Panc1 (cell line): Measurements from ENCODE around the gene PLCB1. TPM values are rescaled to one million over a fixed set of nuclear protein-coding genes. Genes with fewer than 3 reads are reported as not detected.
"Not testable (repeated sequence)": the region's sequence is repeated elsewhere in the genome, so short reads cannot be mapped to it uniquely, and the experiment has no call there.

ENCODE experiments used
- ATAC-seq: fragments of 200-7000 bp; cut with Tn5 transposase; 2 replicates; pipeline ENCODE4 v1.9.1; 2020; ENCODE audit warnings: mild to moderate bottlenecking, moderate library complexity
- BruUV-seq: library from RNA; stranded (reverse); fragments of 400-500 nt; replicated peaks from 2 replicates; lab custom pipeline; 2021; lab: Mats Ljungman, UMichigan
- CTCF ChIA-PET: fragments of 300-600 bp; sonication (Branson Sonifier 250); formaldehyde crosslinking; loops from one replicate; lab custom pipeline; 2022; ENCODE audit warnings: antibody characterized with exemption; lab: Charles Lee
- POLR2A ChIA-PET: fragments of 300-600 bp; sonication (Branson Sonifier 250); formaldehyde crosslinking; loops from one replicate; lab custom pipeline; 2022; ENCODE audit warnings: antibody characterized with exemption; lab: Charles Lee
- DNase-seq: peaks from one replicate; pipeline ENCODE4 v3.0.0-alpha.2; 2010; ENCODE audit warnings: low read depth, low spot score
- H3K27ac ChIP-seq: 2 replicates; pipeline ENCODE4 v1.5.1; 2011; ENCODE audit warnings: mild to moderate bottlenecking, low read length, inconsistent platforms
- H3K27me3 ChIP-seq: fragments of 200-500 bp; sonication (Bioruptor generic); 2 replicates; pipeline ENCODE4 v1.6.0; 2014; ENCODE audit warnings: low read length, inconsistent platforms; ENCODE audit not compliant: control insufficient read depth, insufficient read depth
- H3K36me3 ChIP-seq: fragments of 200-500 bp; sonication (Bioruptor generic); 2 replicates; pipeline ENCODE4 v1.5.1; 2014; ENCODE audit warnings: inconsistent platforms, mild to moderate bottlenecking, low read length, moderate library complexity; ENCODE audit not compliant: control insufficient read depth, insufficient read depth
- H3K4me1 ChIP-seq: 2 replicates; pipeline ENCODE4 v1.5.1; 2011; ENCODE audit warnings: inconsistent platforms, mild to moderate bottlenecking, low read length, moderate library complexity; ENCODE audit not compliant: control insufficient read depth, insufficient read depth
- H3K4me3 ChIP-seq, 2 experiments: 2 replicates each; pipeline ENCODE4 v1.5.1; 2011 to 2012; ENCODE audit warnings: low read depth in 2 of 2, low read length in 2 of 2, mild to moderate bottlenecking in 2 of 2, inconsistent platforms in 1 of 2, moderate library complexity in 1 of 2
- H3K9me3 ChIP-seq: fragments of 200-500 bp; sonication (Bioruptor generic); 2 replicates; pipeline ENCODE4 v1.5.1; 2014; ENCODE audit warnings: low read depth, mild to moderate bottlenecking, inconsistent platforms, low read length, moderate library complexity; ENCODE audit not compliant: control insufficient read depth, insufficient read depth
- POLR2AphosphoS5 ChIP-seq: IDR thresholded peaks from 2 replicates; pipeline ENCODE4 v1.6.1; 2012; ENCODE audit warnings: mild to moderate bottlenecking, low read depth, low read length, moderate library complexity
- SIN3A ChIP-seq: IDR thresholded peaks from 2 replicates; pipeline ENCODE4 v1.6.1; 2012; ENCODE audit warnings: low read depth, mild to moderate bottlenecking, low read length, moderate library complexity, borderline replicate concordance; ENCODE audit not compliant: insufficient read depth
- TCF7L2 ChIP-seq: IDR thresholded peaks from 2 replicates; pipeline ENCODE4 v1.6.1; 2011; ENCODE audit warnings: mild to moderate bottlenecking, low read depth, low read length, inconsistent platforms
- in situ Hi-C: cut with HindIII; loops from 2 replicates; pipeline ENCODE4 v1.10.0; 2016; ENCODE audit warnings: low sequenced_read_pairs, low pct_unique_long_range_greater_than_20kb
- intact Hi-C: fragments of 100-400 bp; cut with micrococcal nuclease; formaldehyde crosslinking; loops from one replicate; pipeline ENCODE4 v1.10.0; 2022; ENCODE audit not compliant: unreplicated experiment
- total RNA-seq: library from RNA; stranded (reverse); gene quantifications from one replicate; pipeline ENCODE4 v1.2.1, GENCODE V29; 2021; ENCODE audit not compliant: unreplicated experiment
- TF ChIP-seq, protein P1 (sequence below), 2 experiments: IDR thresholded peaks; 2 replicates each; pipeline ENCODE4 v1.6.1; 2011 to 2012; ENCODE audit warnings: low read depth in 2 of 2, control low read depth in 1 of 2, low read length in 1 of 2, mild to moderate bottlenecking in 1 of 2, moderate library complexity in 1 of 2; ENCODE audit not compliant: insufficient read depth in 1 of 2
- TF ChIP-seq, protein P2 (sequence below): fragments of 450-650 bp; IDR thresholded peaks from 2 replicates; pipeline ENCODE4 v1.5.1; 2017; ENCODE audit warnings: mild to moderate bottlenecking

Gene PLCB1
- total RNA-seq, 1 experiment from 2014 or later, result 0.59 TPM

DNA sequence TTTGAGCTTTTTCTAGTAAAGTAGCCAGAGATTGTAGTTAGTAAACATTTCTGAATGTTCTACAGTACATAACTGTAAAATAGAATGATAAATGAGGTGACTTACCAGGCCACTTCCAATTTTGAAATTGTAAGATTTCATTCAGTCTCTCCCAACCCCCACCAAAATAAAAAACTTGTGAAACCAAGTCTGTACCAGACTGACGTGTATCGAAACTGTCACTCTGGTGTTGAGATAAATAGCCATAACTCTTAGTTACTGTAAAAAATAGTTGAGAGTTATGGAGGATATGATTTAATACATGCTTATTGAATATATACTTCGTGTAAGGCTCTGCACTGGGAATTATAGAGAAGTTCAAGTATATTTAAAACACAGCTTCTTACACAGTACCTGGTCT, 455.7 kb downstream of the PLCB1 start:
- Histone ChIP-seq H3K4me3 (no peak overlapping the region), H3K9me3 (no peaks in the 10 kb centered on the region), H3K4me1 (no peaks in the 10 kb centered on the region), H3K36me3 (no peaks in the 10 kb centered on the region), H3K27me3 (no peaks in the 10 kb centered on the region), H3K27ac (no peak overlapping the region)
- BruUV-seq, result no TSS peak
- DNase-seq (no peak), ATAC-seq (no peak)
- TF ChIP-seq, protein P1, sequence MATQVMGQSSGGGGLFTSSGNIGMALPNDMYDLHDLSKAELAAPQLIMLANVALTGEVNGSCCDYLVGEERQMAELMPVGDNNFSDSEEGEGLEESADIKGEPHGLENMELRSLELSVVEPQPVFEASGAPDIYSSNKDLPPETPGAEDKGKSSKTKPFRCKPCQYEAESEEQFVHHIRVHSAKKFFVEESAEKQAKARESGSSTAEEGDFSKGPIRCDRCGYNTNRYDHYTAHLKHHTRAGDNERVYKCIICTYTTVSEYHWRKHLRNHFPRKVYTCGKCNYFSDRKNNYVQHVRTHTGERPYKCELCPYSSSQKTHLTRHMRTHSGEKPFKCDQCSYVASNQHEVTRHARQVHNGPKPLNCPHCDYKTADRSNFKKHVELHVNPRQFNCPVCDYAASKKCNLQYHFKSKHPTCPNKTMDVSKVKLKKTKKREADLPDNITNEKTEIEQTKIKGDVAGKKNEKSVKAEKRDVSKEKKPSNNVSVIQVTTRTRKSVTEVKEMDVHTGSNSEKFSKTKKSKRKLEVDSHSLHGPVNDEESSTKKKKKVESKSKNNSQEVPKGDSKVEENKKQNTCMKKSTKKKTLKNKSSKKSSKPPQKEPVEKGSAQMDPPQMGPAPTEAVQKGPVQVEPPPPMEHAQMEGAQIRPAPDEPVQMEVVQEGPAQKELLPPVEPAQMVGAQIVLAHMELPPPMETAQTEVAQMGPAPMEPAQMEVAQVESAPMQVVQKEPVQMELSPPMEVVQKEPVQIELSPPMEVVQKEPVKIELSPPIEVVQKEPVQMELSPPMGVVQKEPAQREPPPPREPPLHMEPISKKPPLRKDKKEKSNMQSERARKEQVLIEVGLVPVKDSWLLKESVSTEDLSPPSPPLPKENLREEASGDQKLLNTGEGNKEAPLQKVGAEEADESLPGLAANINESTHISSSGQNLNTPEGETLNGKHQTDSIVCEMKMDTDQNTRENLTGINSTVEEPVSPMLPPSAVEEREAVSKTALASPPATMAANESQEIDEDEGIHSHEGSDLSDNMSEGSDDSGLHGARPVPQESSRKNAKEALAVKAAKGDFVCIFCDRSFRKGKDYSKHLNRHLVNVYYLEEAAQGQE (IDR thresholded peaks at IDR 0.05; ENCODE audit: insufficient read depth in 1 of 2, low read depth in 2 of 2, low read length in 1 of 2), result no peak
- TF ChIP-seq, protein P2, sequence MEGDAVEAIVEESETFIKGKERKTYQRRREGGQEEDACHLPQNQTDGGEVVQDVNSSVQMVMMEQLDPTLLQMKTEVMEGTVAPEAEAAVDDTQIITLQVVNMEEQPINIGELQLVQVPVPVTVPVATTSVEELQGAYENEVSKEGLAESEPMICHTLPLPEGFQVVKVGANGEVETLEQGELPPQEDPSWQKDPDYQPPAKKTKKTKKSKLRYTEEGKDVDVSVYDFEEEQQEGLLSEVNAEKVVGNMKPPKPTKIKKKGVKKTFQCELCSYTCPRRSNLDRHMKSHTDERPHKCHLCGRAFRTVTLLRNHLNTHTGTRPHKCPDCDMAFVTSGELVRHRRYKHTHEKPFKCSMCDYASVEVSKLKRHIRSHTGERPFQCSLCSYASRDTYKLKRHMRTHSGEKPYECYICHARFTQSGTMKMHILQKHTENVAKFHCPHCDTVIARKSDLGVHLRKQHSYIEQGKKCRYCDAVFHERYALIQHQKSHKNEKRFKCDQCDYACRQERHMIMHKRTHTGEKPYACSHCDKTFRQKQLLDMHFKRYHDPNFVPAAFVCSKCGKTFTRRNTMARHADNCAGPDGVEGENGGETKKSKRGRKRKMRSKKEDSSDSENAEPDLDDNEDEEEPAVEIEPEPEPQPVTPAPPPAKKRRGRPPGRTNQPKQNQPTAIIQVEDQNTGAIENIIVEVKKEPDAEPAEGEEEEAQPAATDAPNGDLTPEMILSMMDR, result no peak
- no peak for TF ChIP-seq SIN3A
- TF ChIP-seq TCF7L2, result no peak
- no peak for TF ChIP-seq POLR2AphosphoS5
- in situ Hi-C loops (no loop called here), intact Hi-C loops (no loop called here)
- ChIA-PET CTCF (no interaction called here), POLR2A (no interaction called here)

DNA sequence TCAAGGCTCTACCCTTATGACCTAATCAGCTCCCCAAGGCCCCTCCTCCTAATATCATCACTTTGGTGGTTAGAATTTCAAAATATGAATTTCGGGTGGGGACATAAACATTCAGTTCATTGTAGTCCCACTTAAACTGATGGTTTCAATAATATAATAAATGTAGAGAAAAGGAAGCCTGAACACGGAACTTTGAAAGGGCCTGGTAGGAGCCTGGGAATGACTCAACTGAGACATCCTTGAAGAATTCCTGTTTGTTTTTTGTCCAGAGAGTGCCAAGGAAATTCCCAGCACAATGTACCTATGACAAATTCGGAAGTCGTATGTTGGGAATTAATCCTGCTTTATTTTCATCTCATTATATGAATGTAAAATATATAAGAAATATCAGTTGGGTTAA, 457.9 kb downstream of the PLCB1 start:
- TF ChIP-seq, protein P2, result no peak
- no peak for TF ChIP-seq SIN3A
- TF ChIP-seq TCF7L2, result no peak
- no peak for TF ChIP-seq POLR2AphosphoS5
- TF ChIP-seq, protein P1 (IDR thresholded peaks at IDR 0.05; ENCODE audit: insufficient read depth in 1 of 2, low read depth in 2 of 2, low read length in 1 of 2), result no peak
- Histone ChIP-seq H3K9me3 (no peaks in the 10 kb centered on the region), H3K4me3 (no peak overlapping the region), H3K36me3 (no peaks in the 10 kb centered on the region), H3K27me3 (no peaks in the 10 kb centered on the region), H3K4me1 (no peaks in the 10 kb centered on the region), H3K27ac (no peak overlapping the region)
- ATAC-seq, result no peak
- intact Hi-C loops, result no loop called here
- POLR2A ChIA-PET, result no interaction called here
- BruUV-seq, result no TSS peak
- CTCF ChIA-PET, result no interaction called here
- in situ Hi-C loops, result no loop called here
- DNase-seq, result no peak

DNA sequence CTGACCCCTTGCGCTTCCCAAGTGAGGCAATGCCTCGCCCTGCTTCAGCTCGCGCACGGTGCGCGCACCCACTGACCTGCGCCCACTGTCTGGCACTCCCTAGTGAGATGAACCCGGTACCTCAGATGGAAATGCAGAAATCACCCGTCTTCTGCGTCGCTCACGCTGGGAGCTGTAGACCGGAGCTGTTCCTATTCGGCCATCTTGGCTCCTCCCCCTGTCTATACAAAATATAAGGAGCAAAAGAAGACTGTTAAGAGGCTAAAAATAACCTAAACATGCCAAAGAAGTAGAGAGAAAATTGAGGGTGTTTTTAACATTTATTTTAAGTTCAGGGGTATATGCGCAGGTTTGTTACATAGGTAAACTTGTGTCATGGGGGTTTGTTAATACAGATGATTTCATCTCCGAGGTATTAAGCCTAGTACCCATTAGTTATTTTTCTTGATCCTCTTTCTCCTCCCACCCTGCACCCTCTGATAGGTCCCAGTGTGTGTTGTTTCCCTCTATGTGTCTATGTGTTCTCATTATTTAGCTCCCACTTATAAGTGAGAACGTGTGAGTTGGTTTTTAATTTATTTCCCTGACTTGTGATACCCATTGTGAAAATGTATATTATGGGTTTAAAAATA, 469.0 kb downstream of the PLCB1 start:
- POLR2A ChIA-PET, H3K36me3 ChIP-seq, in situ Hi-C loops, ATAC-seq, H3K27me3 ChIP-seq, H3K4me1 ChIP-seq, BruUV-seq, CTCF ChIA-PET, H3K4me3 ChIP-seq, DNase-seq, H3K9me3 ChIP-seq, H3K27ac ChIP-seq, intact Hi-C loops: not testable (repeated sequence)
